Upper lobe of left lung (tissue), 4 donors: ENCODE results near the gene PTGFRN.

ENCODE experiments used
- CTCF ChIP-seq, 6 experiments: fragments of 450-650 bp in 4 of 6; fragments of 200-600 bp in 2 of 6; sonication (generic) in 2 of 6; IDR thresholded peaks; one replicate each; pipeline ENCODE4 v1.5.1; 2016 to 2019; ENCODE audit warnings: antibody characterized with exemption in 6 of 6
- POLR2A ChIP-seq, 4 donors: fragments of 450-650 bp; IDR thresholded peaks; one replicate each; pipeline ENCODE4 v1.5.1; 2016 to 2017; ENCODE audit warnings: antibody characterized with exemption in 4 of 4, mild to moderate bottlenecking in 2 of 4
- POLR2AphosphoS5 ChIP-seq, 2 donors: sonication (generic); formaldehyde crosslinking; IDR thresholded peaks; one replicate each; pipeline ENCODE4 v1.5.1; 2017; ENCODE audit warnings: antibody characterized with exemption in 2 of 2

- TF ChIP-seq CTCF (IDR thresholded peaks at IDR 0.05), result no peak
- TF ChIP-seq POLR2A (IDR thresholded peaks at IDR 0.05), result no peak
- no peak for TF ChIP-seq POLR2AphosphoS5 (IDR thresholded peaks at IDR 0.05)
Observed at GRCh38 chr1:116999596-116999995, 89.9 kb downstream of the PTGFRN start.
